ENCODE data around the gene ANKS1B.

ANKS1B gene

GRCh38 chr12:99231031-99231430 is 753.7 kb downstream of the ANKS1B start:
- DNase-seq (ENCODE audit: low spot score): no peak
- TF ChIP-seq, protein P1, sequence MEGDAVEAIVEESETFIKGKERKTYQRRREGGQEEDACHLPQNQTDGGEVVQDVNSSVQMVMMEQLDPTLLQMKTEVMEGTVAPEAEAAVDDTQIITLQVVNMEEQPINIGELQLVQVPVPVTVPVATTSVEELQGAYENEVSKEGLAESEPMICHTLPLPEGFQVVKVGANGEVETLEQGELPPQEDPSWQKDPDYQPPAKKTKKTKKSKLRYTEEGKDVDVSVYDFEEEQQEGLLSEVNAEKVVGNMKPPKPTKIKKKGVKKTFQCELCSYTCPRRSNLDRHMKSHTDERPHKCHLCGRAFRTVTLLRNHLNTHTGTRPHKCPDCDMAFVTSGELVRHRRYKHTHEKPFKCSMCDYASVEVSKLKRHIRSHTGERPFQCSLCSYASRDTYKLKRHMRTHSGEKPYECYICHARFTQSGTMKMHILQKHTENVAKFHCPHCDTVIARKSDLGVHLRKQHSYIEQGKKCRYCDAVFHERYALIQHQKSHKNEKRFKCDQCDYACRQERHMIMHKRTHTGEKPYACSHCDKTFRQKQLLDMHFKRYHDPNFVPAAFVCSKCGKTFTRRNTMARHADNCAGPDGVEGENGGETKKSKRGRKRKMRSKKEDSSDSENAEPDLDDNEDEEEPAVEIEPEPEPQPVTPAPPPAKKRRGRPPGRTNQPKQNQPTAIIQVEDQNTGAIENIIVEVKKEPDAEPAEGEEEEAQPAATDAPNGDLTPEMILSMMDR (IDR thresholded peaks at IDR 0.05; ENCODE audit: extremely low read depth, insufficient read depth, missing control alignments): no peak
- in situ Hi-C loops (cut with MboI; ENCODE audit: low pct_unique_long_range_greater_than_20kb, low sequenced_read_pairs, unreplicated experiment): no loop called here

DNA sequence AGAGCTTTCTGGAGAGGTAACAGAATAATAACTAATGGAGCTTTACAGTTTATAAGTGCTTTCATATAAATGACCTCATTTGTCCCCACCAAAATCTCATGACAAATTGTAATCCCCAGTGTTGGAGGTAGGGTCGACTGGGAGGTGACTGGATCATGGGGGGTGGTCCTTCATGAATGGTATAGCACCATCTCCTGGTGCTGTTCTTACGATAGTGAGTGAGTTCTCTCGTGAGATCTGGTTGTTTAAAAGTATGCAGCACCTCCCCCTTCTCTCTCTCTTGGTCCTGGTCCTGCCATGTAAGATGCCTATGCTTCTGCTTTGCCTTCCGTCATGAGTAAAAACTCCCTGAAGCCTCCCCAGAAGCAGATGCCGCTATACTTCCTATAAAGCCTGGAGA is 760.5 kb downstream of the ANKS1B start:
- in situ Hi-C loops (cut with MboI; ENCODE audit: low pct_unique_long_range_greater_than_20kb, low sequenced_read_pairs, unreplicated experiment): no loop called here
- TF ChIP-seq, protein P1 (IDR thresholded peaks at IDR 0.05; ENCODE audit: extremely low read depth, insufficient read depth, missing control alignments): no peak
- DNase-seq (ENCODE audit: low spot score): no peak

GRCh38 chr12:99223579-99223978 is 761.2 kb downstream of the ANKS1B start:
- TF ChIP-seq, protein P1 (IDR thresholded peaks at IDR 0.05; ENCODE audit: extremely low read depth, insufficient read depth, missing control alignments): no peak
- DNase-seq (ENCODE audit: low spot score): no peak
- in situ Hi-C loops (cut with MboI; ENCODE audit: low pct_unique_long_range_greater_than_20kb, low sequenced_read_pairs, unreplicated experiment): no loop called here

GRCh38 chr12:99213047-99213446 is 771.7 kb downstream of the ANKS1B start:
- in situ Hi-C loops (cut with MboI; ENCODE audit: low pct_unique_long_range_greater_than_20kb, low sequenced_read_pairs, unreplicated experiment): no loop called here
- TF ChIP-seq, protein P1 (IDR thresholded peaks at IDR 0.05; ENCODE audit: extremely low read depth, insufficient read depth, missing control alignments): no peak
- no peak for DNase-seq (ENCODE audit: low spot score)

DNA sequence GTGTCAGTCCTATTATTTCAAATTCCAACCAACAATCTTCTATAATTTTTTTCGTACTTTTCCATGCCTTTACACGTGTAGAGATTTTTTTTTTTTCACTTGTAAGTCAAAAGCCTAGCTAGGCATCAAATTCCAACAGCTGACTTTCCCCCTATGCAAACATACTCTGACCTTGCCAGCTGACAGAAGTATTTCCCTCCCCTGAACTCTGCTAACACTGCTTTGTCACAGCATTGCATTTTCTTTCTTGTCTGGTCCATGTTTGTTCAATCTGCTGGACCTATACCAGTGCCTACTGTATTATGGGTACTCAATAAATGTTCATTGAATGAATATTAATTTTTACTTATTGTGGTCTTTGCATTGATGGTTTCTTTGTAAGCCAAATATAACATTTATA is 772.5 kb downstream of the ANKS1B start:
- in situ Hi-C loops (cut with MboI; ENCODE audit: low pct_unique_long_range_greater_than_20kb, low sequenced_read_pairs, unreplicated experiment): no loop called here
- TF ChIP-seq, protein P1 (IDR thresholded peaks at IDR 0.05; ENCODE audit: extremely low read depth, insufficient read depth, missing control alignments): no peak
- no peak for DNase-seq (ENCODE audit: low spot score)

DNA sequence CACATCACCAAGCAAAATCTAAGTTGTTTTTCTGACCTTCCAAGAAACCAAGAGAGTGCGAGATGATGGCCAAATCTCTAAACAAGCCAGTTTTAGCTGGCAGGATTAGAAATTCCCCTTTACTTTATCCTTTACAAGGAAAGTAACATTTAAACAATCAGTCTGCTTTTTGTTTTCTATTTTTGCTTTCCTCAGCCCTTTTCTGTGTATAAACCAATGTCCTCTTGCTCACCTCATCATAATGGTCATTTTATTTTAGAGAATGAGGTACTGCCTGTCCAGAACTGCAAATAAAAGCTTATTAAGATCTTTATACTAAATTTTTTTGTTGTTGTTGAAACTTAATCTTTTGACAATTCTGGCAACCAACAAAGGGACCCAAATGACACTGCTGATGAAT is 779.6 kb downstream of the ANKS1B start:
- TF ChIP-seq, protein P1 (IDR thresholded peaks at IDR 0.05; ENCODE audit: extremely low read depth, insufficient read depth, missing control alignments): no peak
- in situ Hi-C loops (cut with MboI; ENCODE audit: low pct_unique_long_range_greater_than_20kb, low sequenced_read_pairs, unreplicated experiment): no loop called here
- no peak for DNase-seq (ENCODE audit: low spot score)

All from GM13977 (cell line).